ENCODE results near the gene PRKN. TPM values are rescaled to one million over a fixed set of nuclear protein-coding genes. Genes with fewer than 3 reads are reported as not detected.

The PRKN gene
- total and polyA plus RNA-seq, 9 of the 15 experiments (the other 6 are each of a cell fraction or from before 2014, with no cell fraction given), result 0.03 to 0.96 (median 0.15) TPM; not detected in 2

DNA sequence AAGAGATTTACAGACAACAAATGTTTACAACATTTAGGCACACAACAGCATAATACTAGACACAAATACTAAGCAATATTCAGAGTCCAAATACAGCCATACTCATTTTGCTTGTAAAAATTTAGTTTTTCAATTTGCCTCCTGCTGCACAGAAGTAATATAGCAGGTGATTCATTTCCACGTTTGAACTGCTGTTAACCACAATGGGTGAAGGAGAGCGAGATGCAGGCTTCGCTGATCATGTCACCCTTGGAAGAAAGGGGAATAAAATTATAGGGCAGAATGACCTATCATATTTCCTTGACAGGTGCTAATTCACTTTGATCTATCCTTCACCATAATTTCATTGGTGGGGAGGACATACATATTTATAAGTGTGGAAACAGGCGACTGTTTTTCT is 809.9 kb downstream of the PRKN start:
- POLR2A ChIA-PET, result no interaction called here
- FAIRE-seq, result no peak

More for the DNA sequence above, 809.9 kb downstream of the PRKN start:
- no peaks in the 10 kb centered on the region for H3K27me3 ChIP-seq (ENCODE audit: control insufficient read depth in 2 of 2, insufficient read depth in 2 of 2, low read length in 2 of 2)
- no peaks in the 10 kb centered on the region for H3K4me1 ChIP-seq (replicated peaks in 1 of 2; ENCODE audit: control insufficient read depth in 2 of 2, insufficient read depth in 2 of 2, low read length in 2 of 2)
- no peaks in the 10 kb centered on the region for H4K20me1 ChIP-seq (replicated peaks; ENCODE audit: control insufficient read depth, insufficient read depth, low read length)
- no peaks in the 10 kb centered on the region for H3K36me3 ChIP-seq (ENCODE audit: control insufficient read depth, insufficient read depth, low read length)
- intact Hi-C loops (cut with micrococcal nuclease) (no loop called here), in situ Hi-C loops (cut with MboI) (no loop called here)
- H3K27ac ChIP-seq (ENCODE audit: extremely low read depth, low read depth, low read length), result no peak overlapping the region
- BruUV-seq (replicated peaks), result no TSS peak
- no peak overlapping the region for H2AFZ ChIP-seq (ENCODE audit: low read depth, low read length)
- TF ChIP-seq KLF10 (CRISPR knock-in tag; IDR thresholded peaks at IDR 0.05), result no peak
- TF ChIP-seq, protein P1, sequence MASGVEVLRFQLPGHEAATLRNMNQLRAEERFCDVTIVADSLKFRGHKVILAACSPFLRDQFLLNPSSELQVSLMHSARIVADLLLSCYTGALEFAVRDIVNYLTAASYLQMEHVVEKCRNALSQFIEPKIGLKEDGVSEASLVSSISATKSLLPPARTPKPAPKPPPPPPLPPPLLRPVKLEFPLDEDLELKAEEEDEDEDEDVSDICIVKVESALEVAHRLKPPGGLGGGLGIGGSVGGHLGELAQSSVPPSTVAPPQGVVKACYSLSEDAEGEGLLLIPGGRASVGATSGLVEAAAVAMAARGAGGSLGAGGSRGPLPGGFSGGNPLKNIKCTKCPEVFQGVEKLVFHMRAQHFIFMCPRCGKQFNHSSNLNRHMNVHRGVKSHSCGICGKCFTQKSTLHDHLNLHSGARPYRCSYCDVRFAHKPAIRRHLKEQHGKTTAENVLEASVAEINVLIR (CRISPR knock-in tag; IDR thresholded peaks at IDR 0.05), result no peak
- TF ChIP-seq TRIM24 (IDR thresholded peaks at IDR 0.05), result no peak
- no peak for TF ChIP-seq ZBTB1 (CRISPR knock-in tag; IDR thresholded peaks at IDR 0.05; ENCODE audit: borderline replicate concordance, low read depth)
- TF ChIP-seq ZNF134 (CRISPR knock-in tag; conservative IDR thresholded peaks at IDR 0.05), result no peak
- no peak for TF ChIP-seq ZC3H11A (IDR thresholded peaks at IDR 0.05; ENCODE audit: low read depth, low read length)
- no peak for TF ChIP-seq ZBTB8A (IDR thresholded peaks at IDR 0.05; ENCODE audit: partially characterized antibody)
- TF ChIP-seq RBFOX2 (IDR thresholded peaks at IDR 0.05; ENCODE audit: low read depth, low read length), result no peak
- TF ChIP-seq NR1H2 (CRISPR knock-in tag; IDR thresholded peaks at IDR 0.05), result no peak
- TF ChIP-seq NR3C1 (CRISPR knock-in tag; IDR thresholded peaks at IDR 0.05), result no peak
- no peak for TF ChIP-seq SMAD2 (IDR thresholded peaks at IDR 0.05; ENCODE audit: low read depth, low read length)
- TF ChIP-seq, protein P2, sequence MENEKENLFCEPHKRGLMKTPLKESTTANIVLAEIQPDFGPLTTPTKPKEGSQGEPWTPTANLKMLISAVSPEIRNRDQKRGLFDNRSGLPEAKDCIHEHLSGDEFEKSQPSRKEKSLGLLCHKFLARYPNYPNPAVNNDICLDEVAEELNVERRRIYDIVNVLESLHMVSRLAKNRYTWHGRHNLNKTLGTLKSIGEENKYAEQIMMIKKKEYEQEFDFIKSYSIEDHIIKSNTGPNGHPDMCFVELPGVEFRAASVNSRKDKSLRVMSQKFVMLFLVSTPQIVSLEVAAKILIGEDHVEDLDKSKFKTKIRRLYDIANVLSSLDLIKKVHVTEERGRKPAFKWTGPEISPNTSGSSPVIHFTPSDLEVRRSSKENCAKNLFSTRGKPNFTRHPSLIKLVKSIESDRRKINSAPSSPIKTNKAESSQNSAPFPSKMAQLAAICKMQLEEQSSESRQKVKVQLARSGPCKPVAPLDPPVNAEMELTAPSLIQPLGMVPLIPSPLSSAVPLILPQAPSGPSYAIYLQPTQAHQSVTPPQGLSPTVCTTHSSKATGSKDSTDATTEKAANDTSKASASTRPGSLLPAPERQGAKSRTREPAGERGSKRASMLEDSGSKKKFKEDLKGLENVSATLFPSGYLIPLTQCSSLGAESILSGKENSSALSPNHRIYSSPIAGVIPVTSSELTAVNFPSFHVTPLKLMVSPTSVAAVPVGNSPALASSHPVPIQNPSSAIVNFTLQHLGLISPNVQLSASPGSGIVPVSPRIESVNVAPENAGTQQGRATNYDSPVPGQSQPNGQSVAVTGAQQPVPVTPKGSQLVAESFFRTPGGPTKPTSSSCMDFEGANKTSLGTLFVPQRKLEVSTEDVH (IDR thresholded peaks at IDR 0.05; ENCODE audit: low read depth, partially characterized antibody), result no peak
- no peak for TF ChIP-seq ZBTB7A (IDR thresholded peaks at IDR 0.05; ENCODE audit: borderline replicate concordance, control insufficient read depth, low read depth, low read length)
- TF ChIP-seq, protein P3, sequence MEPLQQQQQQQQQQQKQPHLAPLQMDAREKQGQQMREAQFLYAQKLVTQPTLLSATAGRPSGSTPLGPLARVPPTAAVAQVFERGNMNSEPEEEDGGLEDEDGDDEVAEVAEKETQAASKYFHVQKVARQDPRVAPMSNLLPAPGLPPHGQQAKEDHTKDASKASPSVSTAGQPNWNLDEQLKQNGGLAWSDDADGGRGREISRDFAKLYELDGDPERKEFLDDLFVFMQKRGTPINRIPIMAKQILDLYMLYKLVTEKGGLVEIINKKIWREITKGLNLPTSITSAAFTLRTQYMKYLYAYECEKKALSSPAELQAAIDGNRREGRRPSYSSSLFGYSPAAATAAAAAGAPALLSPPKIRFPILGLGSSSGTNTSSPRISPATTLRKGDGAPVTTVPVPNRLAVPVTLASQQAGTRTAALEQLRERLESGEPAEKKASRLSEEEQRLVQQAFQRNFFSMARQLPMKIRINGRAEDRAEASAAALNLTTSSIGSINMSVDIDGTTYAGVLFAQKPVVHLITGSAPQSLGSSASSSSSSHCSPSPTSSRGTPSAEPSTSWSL (CRISPR knock-in tag; IDR thresholded peaks at IDR 0.05; ENCODE audit: borderline replicate concordance), result no peak
- TF ChIP-seq ZSCAN32 (CRISPR knock-in tag; IDR thresholded peaks at IDR 0.05), result no peak
- no peak overlapping the region for H3K4me2 ChIP-seq (ENCODE audit: insufficient read depth, low read length)
- ATAC-seq (no peak), DNase-seq (ENCODE audit: extremely low read depth in 1 of 4, low spot score in 3 of 4) (no peak)
- H3K4me3 ChIP-seq, result no peak overlapping the region
- no peak overlapping the region for H3K9ac ChIP-seq (ENCODE audit: insufficient read depth in 1 of 2, low read depth in 2 of 2, low read length in 2 of 2)
- CTCF ChIA-PET (ENCODE audit: low intra/inter-chr PET ratio), result no interaction called here
- H3K9me3 ChIP-seq (replicated peaks; ENCODE audit: control insufficient read depth, insufficient read depth, low read depth, low read length), result no peaks in the 10 kb centered on the region
- no peaks in the 10 kb centered on the region for H3K9me1 ChIP-seq (ENCODE audit: control insufficient read depth, insufficient read depth, low read length)
- WGBS (ENCODE audit: insufficient coverage, low coverage, missing lambda C conversion rate), result 1% methylated on average over 4 of the region's 4 CpGs
- no peaks in the 10 kb centered on the region for H3K79me2 ChIP-seq (ENCODE audit: control insufficient read depth, insufficient read depth, low read length)
